NCI-H526 treated with DMSO at 0.1 percent for 48 hours (cell line): ENCODE results near the gene MOB2.
"Not testable (repeated sequence)": the region's sequence is repeated elsewhere in the genome, so short reads cannot be mapped to it uniquely, and the experiment has no call there.

Experiments
- DNase-seq: peaks from one replicate; lab custom pipeline; 2025; lab: John Stamatoyannopoulos, UW

The MOB2 gene

GRCh38 chr11:1440496-1440895, 46.1 kb downstream of the MOB2 start:
- DNase-seq, result no peak

GRCh38 chr11:1440066-1440465, 46.5 kb downstream of the MOB2 start:
- no peak for DNase-seq

GRCh38 chr11:1439341-1439740, 47.2 kb downstream of the MOB2 start:
- no peak for DNase-seq

DNA sequence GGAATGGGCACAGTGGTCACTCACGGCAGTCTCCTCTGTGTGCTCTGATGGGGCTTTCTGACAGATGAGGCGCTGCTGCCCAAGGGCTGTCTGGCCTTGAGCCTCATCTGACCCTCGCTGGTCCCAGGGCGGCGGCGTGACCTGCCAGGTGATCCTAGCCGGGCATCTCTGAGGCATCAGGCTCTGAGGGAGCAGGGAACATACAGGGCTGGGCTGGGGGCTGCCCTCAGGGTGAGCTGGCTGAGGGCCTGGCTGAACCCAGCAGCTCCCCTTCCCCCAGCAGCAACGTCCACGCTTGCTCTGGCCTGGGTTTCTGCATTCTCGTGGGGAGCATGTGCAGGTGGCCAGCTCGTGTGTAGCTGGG, 47.6 kb downstream of the MOB2 start:
- DNase-seq, result no peak

- DNase-seq, result no peak
Measured at GRCh38 chr11:1438261-1438966, 48.2 kb downstream of the MOB2 start.

DNA sequence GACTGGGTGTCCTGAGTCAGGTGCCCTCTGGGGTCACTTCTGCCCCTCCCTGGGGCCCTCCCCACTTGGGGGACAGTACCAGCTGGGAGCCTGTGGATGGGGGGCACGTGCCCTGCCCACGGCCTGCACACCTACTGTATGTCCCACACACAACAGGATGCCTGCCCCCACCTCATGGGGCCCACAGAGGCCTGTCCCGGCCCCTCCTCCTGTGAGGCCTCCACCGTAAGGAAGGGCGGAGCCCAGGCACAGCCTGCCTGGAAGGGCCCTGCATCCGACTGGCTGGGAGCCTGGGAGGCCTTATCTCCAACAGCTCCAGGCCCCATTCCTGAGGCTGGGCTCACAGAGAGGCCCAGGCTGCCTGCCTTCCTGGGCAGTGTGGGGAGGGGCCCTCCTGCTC, 49.1 kb downstream of the MOB2 start:
- no peak for DNase-seq

- no peak for DNase-seq
Measured at GRCh38 chr11:1436468-1437039, 50.0 kb downstream of the MOB2 start.

DNA sequence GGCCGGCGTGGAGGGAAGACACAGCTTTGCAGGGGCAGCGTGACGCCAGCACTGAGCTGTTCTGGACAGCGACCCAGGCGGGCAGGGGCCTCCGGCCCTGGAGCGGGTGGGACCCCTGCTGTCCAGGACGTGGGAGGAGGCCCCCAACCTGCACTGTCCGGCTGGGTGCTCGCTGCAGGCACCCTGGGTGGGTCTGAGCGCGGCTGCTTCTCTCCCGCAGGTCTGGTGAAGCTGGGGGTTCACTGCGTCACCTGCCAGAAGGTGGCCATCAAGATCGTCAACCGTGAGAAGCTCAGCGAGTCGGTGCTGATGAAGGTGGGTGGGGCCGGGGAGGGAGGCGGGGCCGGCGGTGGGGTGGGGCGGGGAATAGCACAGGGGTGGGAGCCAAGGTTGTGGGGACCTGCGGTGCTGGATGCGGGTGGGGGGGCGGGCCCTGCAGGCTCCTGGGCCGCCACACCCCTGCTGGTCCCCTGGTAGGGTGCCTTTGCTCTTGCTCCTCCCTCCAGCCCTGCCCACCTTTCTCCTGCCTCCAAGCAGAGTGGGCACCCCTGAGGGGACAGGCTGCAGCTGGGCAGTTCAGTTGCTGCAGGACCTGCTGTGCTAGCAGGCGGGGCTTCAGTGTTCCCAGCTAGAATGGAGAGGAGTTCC, 50.6 kb downstream of the MOB2 start:
- DNase-seq, result peak; percentile 13

DNA sequence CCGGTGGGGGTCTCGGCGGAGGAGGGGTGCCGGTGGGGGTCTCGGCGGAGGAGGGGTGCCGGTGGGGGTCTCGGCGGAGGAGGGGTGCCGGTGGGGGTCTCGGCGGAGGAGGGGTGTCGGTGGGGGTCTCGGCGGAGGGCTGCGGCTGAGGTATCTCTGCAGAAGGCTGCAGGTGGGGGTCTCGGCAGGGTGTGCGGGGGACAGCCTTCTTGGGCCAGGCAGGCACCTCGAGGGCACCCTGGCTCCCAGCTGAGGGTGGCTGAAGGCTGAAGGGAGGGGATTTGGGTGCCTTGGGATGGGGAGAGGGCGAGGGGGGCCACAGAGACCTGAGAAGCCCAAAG, 51.1 kb downstream of the MOB2 start:
- DNase-seq, result not testable (repeated sequence)

GRCh38 chr11:1433977-1434640, 52.5 kb downstream of the MOB2 start:
- no peak for DNase-seq

- DNase-seq, result no peak
Measured at GRCh38 chr11:1433568-1433967, 53.0 kb downstream of the MOB2 start.

- DNase-seq, result no peak
Measured at GRCh38 chr11:1428762-1429316, 57.7 kb downstream of the MOB2 start.

- no peak for DNase-seq
Measured at GRCh38 chr11:1425439-1425838, 61.1 kb downstream of the MOB2 start.

GRCh38 chr11:1425006-1425405, 61.6 kb downstream of the MOB2 start:
- no peak for DNase-seq

DNA sequence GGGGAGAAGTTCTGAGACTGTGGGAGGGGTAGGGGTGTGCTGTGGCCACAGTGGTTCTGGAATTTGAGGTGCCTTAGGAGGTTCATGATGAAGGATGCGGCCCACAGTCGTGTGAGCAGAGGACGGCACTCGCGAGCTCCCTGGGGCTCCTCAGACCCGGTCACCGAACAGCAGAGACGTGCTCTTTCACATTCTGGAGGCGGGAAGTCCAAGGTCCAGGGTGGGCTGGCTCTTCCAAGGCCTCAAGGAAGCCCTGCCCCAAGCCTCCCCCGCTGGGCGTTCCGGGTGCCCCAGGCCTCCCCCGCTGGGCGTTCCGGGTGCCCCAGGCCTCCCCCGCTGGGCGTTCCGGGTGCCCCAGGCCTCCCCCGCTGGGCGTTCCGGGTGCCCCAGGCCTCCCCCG, 63.2 kb downstream of the MOB2 start:
- DNase-seq, result not testable (repeated sequence)

GRCh38 chr11:1422981-1423380, 63.6 kb downstream of the MOB2 start:
- DNase-seq, result no peak

DNA sequence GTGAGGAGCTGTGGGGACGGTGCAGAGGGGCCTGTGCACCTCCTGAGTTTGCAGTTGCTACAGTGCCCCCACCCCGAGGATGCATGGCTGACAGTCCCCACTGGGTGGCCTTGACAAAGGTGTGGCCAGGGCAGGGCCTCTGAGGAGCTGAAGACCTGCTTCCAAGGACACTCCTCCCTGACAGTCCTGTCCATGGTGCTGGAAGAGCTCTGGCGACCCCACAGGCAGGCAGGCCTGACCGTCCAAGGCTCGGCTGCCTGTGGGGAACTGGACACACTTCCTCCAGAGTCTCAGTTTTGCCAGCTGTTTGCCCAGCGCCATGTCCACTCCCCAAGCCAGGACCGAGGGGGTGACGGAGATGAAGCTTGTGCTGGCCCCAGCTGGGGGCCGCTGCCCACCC, 64.1 kb downstream of the MOB2 start:
- DNase-seq, result no peak

DNA sequence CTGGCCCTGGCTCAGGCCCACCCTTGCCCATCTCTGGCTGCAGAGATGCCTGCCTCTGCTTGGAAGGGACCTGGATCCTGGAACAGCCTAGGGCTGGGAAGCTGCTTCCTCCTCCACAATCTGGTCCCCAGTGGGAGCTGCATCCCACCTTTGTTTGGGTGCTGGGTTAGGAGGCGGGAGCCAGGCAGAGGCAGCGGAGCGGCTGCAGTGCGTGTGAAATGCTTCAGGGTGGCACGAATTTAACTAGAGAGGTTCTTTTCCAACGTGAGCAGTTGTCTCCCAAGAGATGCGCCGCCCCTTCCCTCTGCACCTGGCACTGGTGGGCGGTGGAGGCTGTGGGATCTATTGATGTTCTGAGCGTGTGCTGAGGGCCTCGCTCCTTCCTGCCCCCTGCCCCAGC, 65.3 kb downstream of the MOB2 start:
- no peak for DNase-seq

DNA sequence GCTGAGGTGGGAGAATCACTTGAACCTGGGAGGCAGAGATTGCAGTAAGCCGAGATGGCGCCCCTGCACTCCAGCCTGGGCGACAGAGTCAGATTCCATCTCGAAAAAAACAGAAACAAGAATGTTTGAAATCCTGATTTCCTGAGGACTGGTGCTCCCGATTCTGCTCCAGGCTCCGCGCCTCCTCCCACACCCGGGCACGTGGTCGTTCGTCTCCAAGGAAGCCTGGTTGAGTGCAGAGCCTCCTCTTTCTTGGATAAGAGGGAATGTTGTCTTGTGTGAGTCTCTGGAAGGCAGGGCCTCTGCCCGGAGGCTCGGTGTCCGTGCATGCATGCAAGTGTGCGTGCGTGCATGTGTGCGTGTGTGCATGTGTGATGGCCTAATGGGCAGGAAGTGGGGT, 66.8 kb downstream of the MOB2 start:
- no peak for DNase-seq
